Stimulated activated CD4-positive, alpha-beta T cell treated with anti-CD3 and anti-CD28 coated beads, TNF-alpha, amount 100 ng/mL, for 48 hours (primary cell): ENCODE data around the gene BIRC5.

Source experiments
- DNase-seq, 3 donors: peaks; one replicate each; pipeline ENCODE4 v3.0.0-alpha.2; 2020; ENCODE audit warnings: low read depth in 3 of 3

Gene BIRC5

DNA sequence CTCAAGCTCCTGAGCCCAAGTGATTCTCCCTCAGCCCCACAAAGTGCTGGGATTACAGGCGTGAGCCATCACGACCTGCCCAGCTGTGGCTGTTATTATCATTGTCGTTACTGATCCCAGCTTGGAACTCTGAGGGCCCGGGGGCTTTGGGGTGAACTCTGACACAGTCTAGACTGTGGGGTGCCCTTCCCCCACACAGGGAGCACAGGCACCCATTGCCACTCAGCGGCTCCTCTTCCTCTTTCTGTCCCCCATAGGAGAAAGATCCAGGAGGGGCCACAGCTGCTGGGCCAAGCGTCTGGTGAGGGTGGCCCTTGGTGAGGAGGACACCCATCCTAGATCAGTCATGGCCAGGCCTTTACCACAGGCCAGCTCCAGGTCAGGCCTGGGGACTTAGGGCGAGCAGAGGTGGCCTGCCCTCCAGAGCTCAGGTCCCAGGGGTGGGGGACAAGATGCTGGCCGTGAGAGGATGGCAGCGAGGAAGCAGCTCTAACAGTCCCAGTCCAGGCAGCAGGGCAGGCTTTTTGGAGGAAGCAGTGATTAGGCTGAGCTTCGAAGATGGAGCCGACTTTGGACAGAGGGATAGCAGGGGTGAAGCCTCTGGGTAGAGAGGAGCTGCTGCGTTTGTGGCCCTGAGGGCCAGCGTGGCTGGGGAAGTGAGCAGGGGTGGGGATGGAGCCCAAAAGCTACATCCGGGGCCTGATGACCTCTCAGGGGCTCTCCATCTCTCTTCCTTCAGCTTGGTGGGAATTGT lies 42.1 kb downstream of the BIRC5 start:
- DNase-seq, result no peak

GRCh38 chr17:78256707-78257591 lies 42.9 kb downstream of the BIRC5 start:
- no peak for DNase-seq

DNA sequence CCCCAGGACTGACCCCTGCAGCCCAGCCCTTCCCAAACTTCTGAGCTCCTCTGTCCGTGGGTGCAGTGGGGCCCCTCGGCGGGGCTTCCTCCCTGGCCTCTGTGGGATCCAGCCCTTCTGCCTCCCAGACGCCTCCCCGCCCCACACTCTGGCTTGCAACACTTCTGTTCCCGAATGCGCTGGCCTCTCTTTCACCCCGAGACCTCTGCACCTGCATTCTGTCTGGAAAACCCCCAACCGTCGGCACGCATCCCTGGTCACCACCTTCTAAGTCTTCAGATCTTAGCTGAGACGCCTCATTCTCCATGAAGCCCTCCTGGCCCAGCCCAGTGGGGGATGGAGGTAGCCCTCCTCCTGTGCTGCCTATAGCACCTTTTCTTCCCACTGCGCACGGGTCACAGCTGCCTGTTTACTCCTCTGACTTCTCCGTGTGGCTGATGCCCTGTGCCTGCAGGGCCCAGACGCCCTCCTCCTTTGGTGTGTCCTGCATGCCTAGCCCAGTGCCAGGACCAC lies 43.8 kb downstream of the BIRC5 start:
- DNase-seq, result no peak

DNA sequence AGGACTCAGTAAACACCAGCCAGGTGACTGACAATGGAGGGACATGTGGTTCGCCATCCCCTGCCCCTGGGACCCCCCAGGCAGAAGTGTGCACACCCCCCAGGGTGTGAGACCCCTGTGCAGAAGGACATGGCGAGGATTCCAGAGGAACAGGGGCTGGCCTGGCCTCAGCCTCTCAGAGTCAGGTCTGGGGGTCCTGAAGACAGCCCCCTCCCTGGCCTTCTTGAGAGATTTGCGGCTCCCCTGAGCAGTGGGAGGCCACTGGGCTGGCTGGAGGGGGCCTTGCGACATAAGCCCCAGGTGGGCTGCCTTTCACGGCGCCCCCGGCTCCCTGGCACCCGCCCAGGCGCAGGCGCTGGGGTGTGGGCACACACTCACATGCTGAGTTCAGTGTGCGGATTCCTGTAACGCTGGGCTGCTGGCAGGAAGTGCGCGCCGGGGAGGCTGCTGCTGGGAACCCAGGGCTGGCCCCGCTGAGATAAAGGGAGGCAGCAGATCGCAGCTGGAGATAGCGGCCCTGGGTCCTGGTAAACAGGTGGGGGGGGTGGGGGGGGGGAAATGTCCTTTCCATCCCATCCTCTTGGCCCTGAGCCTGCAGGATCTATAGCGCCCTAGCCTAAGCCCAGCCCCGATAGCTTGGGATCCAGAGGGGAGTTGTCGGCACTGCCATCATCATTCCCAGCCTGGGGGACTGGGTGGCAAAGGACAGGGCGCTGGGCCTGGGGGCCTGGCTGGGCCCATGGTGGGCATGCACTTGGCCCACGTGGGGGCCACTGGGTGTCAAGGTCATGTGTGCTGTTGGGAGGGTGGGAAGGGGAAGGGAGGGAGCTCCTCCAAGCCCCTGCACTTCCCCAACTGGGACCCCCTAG lies 44.5 kb downstream of the BIRC5 start:
- peak; percentile 60 to 67 (median 64) for DNase-seq

- no peak for DNase-seq
Observed at GRCh38 chr17:78259192-78259554, 45.1 kb downstream of the BIRC5 start.

DNA sequence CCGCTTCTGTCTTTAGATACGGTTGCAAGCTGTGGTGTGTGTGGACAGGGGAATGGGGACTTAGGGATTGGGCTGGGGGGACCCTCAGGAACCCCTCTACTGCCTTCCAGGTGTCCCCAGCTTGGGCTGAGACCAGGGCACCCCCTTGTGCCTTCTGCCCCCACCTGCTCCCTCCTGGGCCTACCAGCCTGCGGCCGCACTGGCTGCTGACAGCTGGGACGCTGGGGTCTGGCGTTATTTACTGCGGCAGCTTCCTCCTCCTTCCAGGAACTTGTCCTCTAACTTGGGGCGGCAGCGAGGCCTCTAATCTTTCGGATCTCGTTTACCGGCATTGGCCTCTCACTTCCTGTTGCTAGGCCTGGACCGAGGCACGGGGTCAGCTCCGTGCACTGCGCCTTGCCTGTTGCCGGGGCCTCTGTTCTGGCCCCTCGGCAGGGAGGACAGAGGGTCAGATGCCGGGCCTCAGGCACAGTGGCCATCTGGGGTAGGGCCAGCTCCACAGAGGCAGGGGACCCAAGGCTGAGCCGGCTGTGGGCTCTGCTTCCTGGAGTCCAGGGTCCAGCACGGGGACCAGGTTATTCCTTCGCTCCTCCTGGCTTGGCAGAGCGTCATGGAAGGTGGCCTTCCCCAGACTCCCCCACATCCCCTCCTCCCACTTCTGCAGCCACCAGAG lies 49.1 kb downstream of the BIRC5 start:
- no peak for DNase-seq

- DNase-seq, result no peak
Observed at GRCh38 chr17:78263736-78264340, 49.8 kb downstream of the BIRC5 start.

GRCh38 chr17:78264590-78264989 lies 50.5 kb downstream of the BIRC5 start:
- DNase-seq, result no peak

GRCh38 chr17:78265121-78265520 lies 51.1 kb downstream of the BIRC5 start:
- no peak for DNase-seq

GRCh38 chr17:78266231-78266631 lies 52.2 kb downstream of the BIRC5 start:
- no peak for DNase-seq

- DNase-seq, result no peak
Observed at GRCh38 chr17:78266771-78267170, 52.7 kb downstream of the BIRC5 start.

DNA sequence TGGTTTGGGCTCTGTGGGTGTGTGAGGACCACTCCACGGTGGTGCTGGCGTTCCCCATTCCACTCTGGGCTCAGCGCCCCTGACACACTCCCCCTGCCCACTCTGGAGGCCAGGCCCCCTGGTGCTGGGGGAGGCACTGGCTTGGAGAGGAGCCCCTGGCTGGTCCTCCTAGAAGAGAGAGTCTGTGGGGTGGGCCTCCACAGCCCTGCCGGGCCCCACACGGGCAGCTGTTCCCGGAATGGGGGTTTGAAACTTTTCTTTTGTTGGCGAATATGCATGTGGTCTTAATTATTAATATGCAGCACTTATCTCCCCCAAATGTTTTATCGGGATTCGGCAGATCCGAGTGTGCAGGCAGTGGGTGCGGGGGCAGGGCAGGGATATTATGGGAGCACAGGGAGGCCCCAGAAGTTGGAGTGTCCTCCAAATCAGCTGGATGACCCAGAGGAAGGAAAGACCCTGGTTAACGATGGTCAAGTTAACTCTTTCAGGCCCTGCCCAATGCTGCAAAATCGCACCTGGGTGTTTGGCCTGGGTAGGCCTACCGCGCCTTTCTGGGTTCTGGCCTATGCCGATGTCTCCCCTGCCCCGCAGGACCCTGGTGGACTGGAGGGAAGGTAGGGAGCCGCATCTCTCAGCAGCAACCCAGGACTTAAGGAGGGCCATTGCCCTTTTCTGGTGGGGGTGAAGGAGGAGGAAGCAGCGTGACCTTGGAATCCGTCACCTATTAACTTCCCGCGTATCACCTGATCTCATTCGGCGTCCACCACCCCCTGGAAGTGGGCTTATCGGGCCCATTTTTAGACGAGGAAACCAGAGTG lies 53.4 kb downstream of the BIRC5 start:
- DNase-seq, result no peak

GRCh38 chr17:78268191-78268874 lies 54.3 kb downstream of the BIRC5 start:
- no peak for DNase-seq

- no peak for DNase-seq
Observed at GRCh38 chr17:78268951-78269905, 55.2 kb downstream of the BIRC5 start.

GRCh38 chr17:78269955-78270381 lies 55.9 kb downstream of the BIRC5 start:
- DNase-seq, result no peak

DNA sequence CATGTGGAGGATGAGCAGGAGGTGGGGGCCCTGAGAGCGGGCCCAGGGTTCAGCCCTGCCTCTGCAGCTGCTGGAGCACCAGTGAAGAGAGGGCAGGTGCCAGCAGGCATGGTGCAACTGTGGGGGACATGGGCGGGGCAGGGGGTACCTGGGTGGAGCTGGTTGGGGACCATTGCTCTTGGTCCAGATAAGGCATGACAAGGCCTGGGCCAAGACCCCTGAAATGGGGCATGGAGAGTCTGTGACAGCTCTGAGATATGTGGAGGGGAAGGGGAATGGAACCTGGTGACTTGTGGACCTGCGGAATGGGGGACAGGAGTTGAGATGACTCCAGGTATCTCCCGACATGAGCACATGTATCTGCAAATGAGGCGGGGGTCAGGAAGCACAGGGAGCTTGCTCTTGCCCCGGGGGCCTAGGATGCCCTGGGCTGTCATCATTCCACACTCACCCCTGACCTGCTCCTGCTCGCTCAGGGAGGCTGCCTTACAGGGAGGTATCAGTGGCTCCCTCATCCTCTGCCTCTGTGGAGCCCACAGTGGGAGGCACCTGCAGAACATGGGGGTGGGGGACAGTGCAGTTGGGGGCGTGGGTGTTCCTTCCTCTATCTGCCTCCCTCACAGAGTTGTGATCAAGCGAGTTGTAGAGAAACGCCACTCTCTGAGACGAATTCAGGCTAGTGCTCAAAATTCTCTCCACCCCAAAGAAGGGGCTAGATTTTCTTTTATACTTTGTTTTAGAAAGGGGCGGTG lies 57.5 kb downstream of the BIRC5 start:
- no peak for DNase-seq

DNA sequence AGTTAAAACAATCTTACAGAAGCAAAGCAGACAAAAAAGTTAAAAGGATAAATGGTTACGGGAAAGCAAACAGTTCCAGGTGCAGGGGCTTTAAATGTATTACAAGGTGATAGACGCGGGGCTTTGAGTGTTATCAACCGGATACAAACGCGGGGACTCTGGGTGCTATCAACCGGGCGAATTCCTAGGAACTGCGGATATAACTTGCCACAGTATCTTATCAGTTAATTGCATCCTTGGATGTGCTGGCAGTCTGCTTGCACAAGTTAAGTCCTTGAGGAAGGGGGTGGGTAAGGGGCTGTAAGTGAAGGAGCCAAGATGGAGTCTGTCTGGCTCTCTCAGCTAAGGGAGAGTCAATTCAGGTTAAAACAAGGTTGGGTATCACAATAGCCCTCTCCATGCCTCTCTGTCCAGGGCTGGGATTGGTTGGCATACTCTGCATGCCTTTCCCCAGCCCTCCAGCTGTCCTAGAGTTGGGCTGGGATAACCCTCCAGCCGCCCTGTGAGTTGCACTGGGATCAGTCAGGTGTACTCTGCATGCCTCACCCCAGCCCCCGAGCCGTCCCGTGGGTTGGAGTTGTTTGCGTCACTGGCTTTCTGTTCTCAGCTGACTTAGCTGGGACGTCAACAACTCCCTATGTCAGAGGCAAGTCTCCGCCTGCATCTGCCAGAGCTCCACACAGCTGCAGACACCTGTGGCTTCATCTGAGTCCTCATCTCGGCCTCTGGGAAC lies 58.3 kb downstream of the BIRC5 start:
- DNase-seq, result peak in 2 of 3 donors; percentile 50 to 68
